Endothelial cell of umbilical vein (primary cell): Measurements from ENCODE around the gene DDAH2. TPM values are rescaled to one million over a fixed set of nuclear protein-coding genes. Genes with fewer than 3 reads are reported as not detected.

Source experiments
- BruUV-seq: library from RNA; stranded (reverse); fragments of 400-500 nt; replicated peaks from 2 replicates; lab custom pipeline; 2021; lab: Mats Ljungman, UMichigan
- CTCF ChIA-PET: fragments of 300-600, 350-600 bp; sonication (Branson Sonifier 250); formaldehyde crosslinking; loops from one replicate; lab custom pipeline; 2021; ENCODE audit warnings: antibody characterized with exemption, inconsistent platforms; lab: Charles Lee
- POLR2A ChIA-PET: fragments of 300-600, 350-600 bp; sonication (Branson Sonifier 250); formaldehyde crosslinking; loops from one replicate; lab custom pipeline; 2021; ENCODE audit warnings: antibody characterized with exemption, inconsistent platforms; lab: Charles Lee
- DNase-seq: peaks from one replicate; pipeline ENCODE4 v3.0.0-alpha.2; 2011; ENCODE audit warnings: low read depth, low spot score
- FAIRE-seq: peaks from 2 replicates; lab custom pipeline; 2011; peaks lifted over from hg19 to GRCh38; lab: Jason Lieb, UNC
- H2AFZ ChIP-seq: 2 replicates; pipeline ENCODE4 v1.6.0; 2012; ENCODE audit warnings: low read depth, low read length, control low read depth, inconsistent platforms
- H3K27ac ChIP-seq: 2 replicates; pipeline ENCODE4 v1.5.1; 2011; ENCODE audit warnings: low read depth, mild to moderate bottlenecking, control low read depth, low read length, moderate library complexity; ENCODE audit not compliant: insufficient read depth
- H3K27me3 ChIP-seq, 2 experiments: 2 replicates each; pipeline versions ENCODE4 v1.6.0 to v1.6.1; 2011; ENCODE audit warnings: low read length in 2 of 2, mixed read lengths in 1 of 2; ENCODE audit not compliant: control insufficient read depth in 2 of 2, insufficient read depth in 2 of 2
- H3K36me3 ChIP-seq, 2 experiments: 2 replicates in 1 of 2; 3 replicates in 1 of 2; pipeline ENCODE4 v1.5.1; 2011; ENCODE audit warnings: low read length in 2 of 2, mild to moderate bottlenecking in 1 of 2, moderate library complexity in 1 of 2; ENCODE audit not compliant: control insufficient read depth in 2 of 2, insufficient read depth in 2 of 2; ENCODE audit errors: extremely low read depth in 1 of 2
- H3K4me1 ChIP-seq: 3 replicates; pipeline ENCODE4 v1.5.1; 2011; ENCODE audit warnings: mild to moderate bottlenecking, low read length; ENCODE audit not compliant: control insufficient read depth, insufficient read depth; ENCODE audit errors: extremely low read depth
- H3K4me2 ChIP-seq: 2 replicates; pipeline ENCODE4 v1.6.1; 2011; ENCODE audit warnings: low read length, control low read depth, mixed read lengths; ENCODE audit not compliant: insufficient read depth
- H3K4me3 ChIP-seq, 3 experiments: fragments of 200-600 bp in 1 of 3; sonication (generic), shearing (Covaris generic) in 1 of 3; replicated peaks in 1 of 3; 2 replicates each; pipeline ENCODE4 v1.5.1; 2011 to 2016; ENCODE audit warnings: control low read depth in 3 of 3, low read length in 3 of 3, mild to moderate bottlenecking in 2 of 3, inconsistent platforms in 1 of 3, low read depth in 1 of 3, moderate library complexity in 1 of 3; ENCODE audit not compliant: insufficient read depth in 1 of 3
- H3K79me2 ChIP-seq: 2 replicates; pipeline ENCODE4 v1.6.0; 2012; ENCODE audit warnings: low read length, inconsistent platforms; ENCODE audit not compliant: control insufficient read depth, insufficient read depth
- H3K9ac ChIP-seq: replicated peaks from 2 replicates; pipeline ENCODE3; 2011; ENCODE audit warnings: low read length, control low read depth; ENCODE audit not compliant: insufficient read depth; ENCODE audit errors: extremely low read depth
- H3K9me1 ChIP-seq: replicated peaks from 3 replicates; pipeline ENCODE4 v1.6.0; 2011; ENCODE audit warnings: mild to moderate bottlenecking, low read length; ENCODE audit not compliant: control insufficient read depth, insufficient read depth; ENCODE audit errors: extremely low read depth
- H3K9me3 ChIP-seq: replicated peaks from 2 replicates; pipeline ENCODE4 v1.5.1; 2012; ENCODE audit warnings: low read length, inconsistent platforms; ENCODE audit not compliant: control insufficient read depth, insufficient read depth
- H4K20me1 ChIP-seq: replicated peaks from 2 replicates; pipeline ENCODE3; 2011; ENCODE audit warnings: mild to moderate bottlenecking, low read length; ENCODE audit not compliant: control insufficient read depth, insufficient read depth; ENCODE audit errors: extremely low read depth
- FOS ChIP-seq: IDR thresholded peaks from 2 replicates; pipeline ENCODE4 v1.6.1; 2011; ENCODE audit warnings: mild to moderate bottlenecking, low read length, moderate library complexity, borderline replicate concordance; ENCODE audit not compliant: insufficient read depth
- GATA2 ChIP-seq: IDR thresholded peaks from 2 replicates; pipeline ENCODE4 v1.7.0; 2011; ENCODE audit warnings: low read depth, mild to moderate bottlenecking, moderate library complexity, mixed read lengths, low read length; ENCODE audit not compliant: insufficient read length, insufficient read depth
- JUN ChIP-seq: IDR thresholded peaks from 2 replicates; pipeline ENCODE4 v1.6.1; 2011; ENCODE audit warnings: borderline replicate concordance, low read depth; ENCODE audit not compliant: insufficient read length, insufficient read depth
- MYC ChIP-seq: IDR thresholded peaks from one replicate; pipeline ENCODE4 v1.6.1; 2011; ENCODE audit warnings: mild to moderate bottlenecking, low read depth, low read length
- POLR2AphosphoS5 ChIP-seq: IDR thresholded peaks from 2 replicates; pipeline ENCODE4 v1.6.1; 2012; ENCODE audit warnings: low read depth, mild to moderate bottlenecking, control low read depth, low read length, moderate library complexity; ENCODE audit not compliant: insufficient read depth
- dilution Hi-C: fragments of 300-500 bp; cut with MboI; formaldehyde crosslinking; loops from one replicate; pipeline ENCODE4 v1.15.0; 2019; ENCODE audit warnings: low sequenced_read_pairs; ENCODE audit not compliant: extremely low pct_ligation_motif_present
- intact Hi-C: fragments of 100-400 bp; cut with micrococcal nuclease; formaldehyde crosslinking; loops from one replicate; pipeline ENCODE4 v1.10.0; 2022
- polyA plus RNA-seq, 4 experiments: library from polyadenylated mRNA; depleted of rRNA in 3 of 4; stranded (reverse) in 3 of 4; unstranded in 1 of 4; fragments of >200 nt; gene quantifications; 2 replicates each; pipeline versions ENCODE4 v1.2.1 to v1.2.3, GENCODE V29; 2011 to 2012; ENCODE audit warnings: missing spikeins in 1 of 4
- total RNA-seq: library from RNA; stranded (reverse); gene quantifications from 2 replicates; pipeline ENCODE4 v1.2.3, GENCODE V29; 2021

DDAH2 gene
- total and polyA plus RNA-seq, 2 donors (not counting 3 experiments of a cell fraction or from before 2014, with no cell fraction given): 109 to 176 TPM

DNA sequence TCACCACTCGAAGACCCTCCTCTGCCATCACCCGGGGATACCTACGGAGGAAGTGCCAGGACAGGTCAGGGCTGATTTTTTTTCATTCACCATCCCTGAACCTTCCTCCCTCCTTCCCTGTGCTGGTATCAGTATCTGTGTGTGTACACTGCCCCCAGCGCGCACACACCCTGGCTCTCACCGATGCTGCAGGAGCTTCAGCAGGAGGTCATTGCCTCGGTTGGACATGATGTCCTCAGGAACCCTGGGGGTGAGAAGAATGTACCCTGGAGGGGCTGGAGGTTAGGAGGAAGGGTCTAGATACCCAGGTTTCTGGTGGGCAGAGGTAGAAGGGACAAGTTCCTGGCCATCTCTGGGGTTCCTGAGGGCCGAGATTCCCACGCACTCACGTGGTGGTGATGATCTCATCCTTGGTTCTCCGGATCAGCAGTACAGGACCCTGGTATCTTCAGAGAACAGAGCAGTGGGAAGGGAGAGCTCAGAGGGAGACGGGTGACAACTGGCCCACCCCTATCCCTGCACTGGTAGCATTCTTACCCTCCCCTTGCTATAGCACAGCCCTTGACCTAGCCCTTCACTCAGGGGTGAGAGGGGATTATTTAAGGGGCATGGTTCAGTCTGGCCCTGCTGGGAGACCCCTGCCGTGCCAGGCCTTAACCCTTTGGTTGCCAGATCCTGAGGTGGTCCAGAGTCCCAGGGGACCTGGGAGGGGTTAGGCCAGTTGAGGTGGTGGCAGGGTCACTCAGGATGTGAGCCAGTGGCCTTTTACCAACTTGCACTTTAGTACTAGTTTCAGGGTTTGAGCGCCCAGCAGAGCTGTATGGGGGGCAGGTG, 41.0 kb downstream of the DDAH2 start:
- no peak overlapping the region for H3K4me3 ChIP-seq
- no peaks in the 10 kb centered on the region for H3K9me3 ChIP-seq
- TF ChIP-seq GATA2: no peak
- no peak for TF ChIP-seq FOS
- TF ChIP-seq POLR2AphosphoS5: no peak
- H3K36me3 ChIP-seq: peaks cover 0 to 37% of the 10 kb centered on the region in 2 experiments
- no peaks in the 10 kb centered on the region for H3K79me2 ChIP-seq
- H3K9me1 ChIP-seq: no peaks in the 10 kb centered on the region
- peaks cover 10% of the 10 kb centered on the region for H3K4me1 ChIP-seq
- ChIA-PET POLR2A (no interaction called here), CTCF (no interaction called here)
- DNase-seq: no peak
- H3K4me2 ChIP-seq: no peak overlapping the region
- no peak overlapping the region for H2AFZ ChIP-seq
- intact Hi-C loops: no loop called here
- FAIRE-seq: no peak
- H4K20me1 ChIP-seq: no peaks in the 10 kb centered on the region
- no peak overlapping the region for H3K9ac ChIP-seq
- no peaks in the 10 kb centered on the region for H3K27me3 ChIP-seq
- no peak overlapping the region for H3K27ac ChIP-seq
- no TSS peak for BruUV-seq
- dilution Hi-C loops: no loop called here

DNA sequence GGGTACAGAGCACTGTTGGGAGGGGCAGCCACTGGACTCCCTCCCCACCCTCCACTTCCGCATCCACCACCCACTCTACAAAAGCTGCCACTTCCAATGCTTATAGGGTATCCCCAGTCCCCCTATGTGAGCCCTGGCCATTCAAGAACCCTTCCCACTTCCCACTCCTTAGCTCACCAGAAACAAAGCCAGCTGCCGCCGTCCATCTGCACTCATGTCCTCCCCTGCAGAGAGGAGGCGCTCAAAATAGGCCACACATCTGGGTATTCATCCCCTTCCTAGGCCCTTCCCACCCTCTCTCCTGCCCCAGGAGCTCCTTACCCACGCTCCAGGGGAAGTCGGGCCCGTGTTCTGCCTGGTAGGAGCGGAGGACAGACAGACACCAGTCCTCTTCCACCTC, 41.8 kb downstream of the DDAH2 start:
- FAIRE-seq (no peak), DNase-seq (no peak)
- no peak overlapping the region for H3K4me3 ChIP-seq
- H3K9ac ChIP-seq: no peak overlapping the region
- dilution Hi-C loops: no loop called here
- no TSS peak for BruUV-seq
- no peaks in the 10 kb centered on the region for H3K9me3 ChIP-seq
- no peak overlapping the region for H2AFZ ChIP-seq
- H3K36me3 ChIP-seq: peaks cover 0 to 34% of the 10 kb centered on the region in 2 experiments
- no peak overlapping the region for H3K4me2 ChIP-seq
- H3K4me1 ChIP-seq: peaks cover 10% of the 10 kb centered on the region
- no peaks in the 10 kb centered on the region for H3K27me3 ChIP-seq
- intact Hi-C loops: no loop called here
- H3K79me2 ChIP-seq: no peaks in the 10 kb centered on the region
- ChIA-PET CTCF (interaction anchor here (1.0 to 2.1 kb wide), 2 partner anchors 14 to 142 kb away, joined by 3 to 5 read pairs; no protein-coding TSS in a partner anchor), POLR2A (no interaction called here)
- H3K9me1 ChIP-seq: no peaks in the 10 kb centered on the region
- H3K27ac ChIP-seq: no peak overlapping the region
- TF ChIP-seq MYC (no peak), JUN (no peak)
- H4K20me1 ChIP-seq: no peaks in the 10 kb centered on the region
